A673 (cell line): ENCODE data around the gene HINFP. TPM values are rescaled to one million over a fixed set of nuclear protein-coding genes. Genes with fewer than 3 reads are reported as not detected.

ENCODE experiments used
- BruUV-seq: library from RNA; stranded (reverse); fragments of 400-500 nt; replicated peaks from 2 replicates; lab custom pipeline; 2021; lab: Mats Ljungman, UMichigan
- CTCF ChIA-PET: fragments of 300-600 bp; sonication (Branson Sonifier 250); formaldehyde crosslinking; loops from one replicate; lab custom pipeline; 2022; ENCODE audit warnings: antibody characterized with exemption; lab: Charles Lee
- POLR2A ChIA-PET: fragments of 300-600 bp; sonication (Branson Sonifier 250); formaldehyde crosslinking; loops from one replicate; lab custom pipeline; 2022; ENCODE audit warnings: antibody characterized with exemption; ENCODE audit not compliant: low non-redundant PET; lab: Charles Lee
- DNase-seq: peaks from one replicate; pipeline ENCODE4 v3.0.0-alpha.2; 2015; ENCODE audit warnings: low spot score
- H3K27ac ChIP-seq: fragments of 200-600 bp; sonication (generic); 2 replicates; pipeline ENCODE4 v1.5.1; 2016; ENCODE audit warnings: mixed run types, low read depth, mild to moderate bottlenecking, mixed read lengths, antibody characterized with exemption, low read length; ENCODE audit not compliant: poor library complexity, severe bottlenecking
- H3K27me3 ChIP-seq: fragments of 200-600 bp; sonication (generic); replicated peaks from 2 replicates; pipeline ENCODE4 v1.6.1; 2017; ENCODE audit warnings: mixed run types, low read depth, mild to moderate bottlenecking, mixed read lengths, antibody characterized with exemption, low read length; ENCODE audit not compliant: insufficient read depth, poor library complexity
- H3K36me3 ChIP-seq: fragments of 200-600 bp; sonication (generic); 2 replicates; pipeline ENCODE4 v1.6.1; 2016; ENCODE audit warnings: mixed run types, mild to moderate bottlenecking, mixed read lengths, antibody characterized with exemption, low read length; ENCODE audit not compliant: insufficient read depth, poor library complexity, severe bottlenecking
- H3K4me1 ChIP-seq: fragments of 200-600 bp; sonication (generic); 2 replicates; pipeline ENCODE4 v1.6.1; 2017; ENCODE audit warnings: mixed run types, mild to moderate bottlenecking, mixed read lengths, antibody characterized with exemption, low read length; ENCODE audit not compliant: insufficient read depth, poor library complexity, severe bottlenecking
- H3K4me3 ChIP-seq: fragments of 200-600 bp; sonication (generic); 2 replicates; pipeline ENCODE4 v1.5.1; 2016; ENCODE audit warnings: low read depth, mixed run types, mild to moderate bottlenecking, mixed read lengths, low read length; ENCODE audit not compliant: poor library complexity, severe bottlenecking
- H3K9me3 ChIP-seq: fragments of 200-600 bp; sonication (generic); 2 replicates; pipeline ENCODE4 v1.6.1; 2016; ENCODE audit warnings: mixed run types, low read depth, mild to moderate bottlenecking, mixed read lengths, antibody characterized with exemption, low read length; ENCODE audit not compliant: poor library complexity, severe bottlenecking
- CTCF ChIP-seq: fragments of 300-800, 200-600 bp; sonication (generic); conservative IDR thresholded peaks from 2 replicates; pipeline ENCODE4 v1.5.1; 2017; ENCODE audit warnings: low read depth, mild to moderate bottlenecking, antibody characterized with exemption, low read length, moderate library complexity, mixed read lengths
- EZH2 ChIP-seq: fragments of 200-600 bp; sonication (generic); IDR thresholded peaks from 2 replicates; pipeline ENCODE4 v1.6.1; 2017; ENCODE audit warnings: borderline replicate concordance, low read depth, mild to moderate bottlenecking, mixed read lengths, antibody characterized with exemption, low read length; ENCODE audit not compliant: poor library complexity, severe bottlenecking
- intact Hi-C: fragments of 100-400 bp; cut with micrococcal nuclease; formaldehyde crosslinking; loops from one replicate; pipeline ENCODE4 v1.10.0; 2022; ENCODE audit not compliant: unreplicated experiment
- total RNA-seq: library from RNA; stranded (reverse); gene quantifications from 2 replicates; pipeline ENCODE4 v1.2.3, GENCODE V29; 2021

HINFP gene
- total RNA-seq, 1 experiment from 2014 or later = 31.7 TPM

GRCh38 chr11:119087123-119087522, 34.3 kb upstream of the HINFP start:
- H3K27me3 ChIP-seq = no peaks in the 10 kb centered on the region
- CTCF ChIA-PET = no interaction called here
- no TSS peak for BruUV-seq
- H3K4me3 ChIP-seq = no peak overlapping the region
- intact Hi-C loops = loop anchor here (2.0 kb wide), 1 partner anchor 20 kb away; the partner anchor contains the start of gene VPS11
- peaks cover 21% of the 10 kb centered on the region for H3K4me1 ChIP-seq
- no peaks in the 10 kb centered on the region for H3K9me3 ChIP-seq
- peaks cover 16% of the 10 kb centered on the region for H3K36me3 ChIP-seq
- TF ChIP-seq EZH2 = no peak
- POLR2A ChIA-PET = no interaction called here
- DNase-seq = no peak
- H3K27ac ChIP-seq = peak overlapping the region; percentile 17

- no peaks in the 10 kb centered on the region for H3K27me3 ChIP-seq
- intact Hi-C loops = loop anchor here (2.0 kb wide), 1 partner anchor 21 kb away; the partner anchor contains the start of gene VPS11
- H3K9me3 ChIP-seq = no peaks in the 10 kb centered on the region
- H3K4me3 ChIP-seq = no peak overlapping the region
- H3K36me3 ChIP-seq = peaks cover 23% of the 10 kb centered on the region
- BruUV-seq = no TSS peak
- ChIA-PET POLR2A (no interaction called here), CTCF (no interaction called here)
- H3K27ac ChIP-seq = peak overlapping the region; percentile 17
- no peak for TF ChIP-seq CTCF
- TF ChIP-seq EZH2 = no peak
- peaks cover 27% of the 10 kb centered on the region for H3K4me1 ChIP-seq
- no peak for DNase-seq
Observed at GRCh38 chr11:119087747-119088241, 33.6 kb upstream of the HINFP start.

- no peak overlapping the region for H3K27ac ChIP-seq
- no peaks in the 10 kb centered on the region for H3K27me3 ChIP-seq
- H3K9me3 ChIP-seq = no peaks in the 10 kb centered on the region
- intact Hi-C loops = no loop called here
- DNase-seq = no peak
- CTCF ChIA-PET = no interaction called here
- no peak overlapping the region for H3K4me3 ChIP-seq
- H3K4me1 ChIP-seq = peaks cover 33% of the 10 kb centered on the region
- no peak for TF ChIP-seq CTCF
- TF ChIP-seq EZH2 = no peak
- peaks cover 29% of the 10 kb centered on the region for H3K36me3 ChIP-seq
- POLR2A ChIA-PET = no interaction called here
- BruUV-seq = no TSS peak
Observed at GRCh38 chr11:119088406-119088805, 33.0 kb upstream of the HINFP start.

GRCh38 chr11:119089319-119089718, 32.1 kb upstream of the HINFP start:
- no peak overlapping the region for H3K27ac ChIP-seq
- intact Hi-C loops = no loop called here
- CTCF ChIA-PET = no interaction called here
- BruUV-seq = no TSS peak
- H3K9me3 ChIP-seq = no peaks in the 10 kb centered on the region
- no peaks in the 10 kb centered on the region for H3K27me3 ChIP-seq
- POLR2A ChIA-PET = interaction anchor here (0.5 kb wide), 1 partner anchor 29 kb away, joined by 6 read pairs; no protein-coding TSS in a partner anchor
- H3K4me3 ChIP-seq = no peak overlapping the region
- DNase-seq = no peak
- H3K4me1 ChIP-seq = peaks cover 31% of the 10 kb centered on the region
- H3K36me3 ChIP-seq = peaks cover 38% of the 10 kb centered on the region
- TF ChIP-seq CTCF (no peak), EZH2 (no peak)
